Measurements from ENCODE around the gene ERMAP.
"Not testable (repeated sequence)": the region's sequence is repeated elsewhere in the genome, so short reads cannot be mapped to it uniquely, and the experiment has no call there.

Gene ERMAP

DNA sequence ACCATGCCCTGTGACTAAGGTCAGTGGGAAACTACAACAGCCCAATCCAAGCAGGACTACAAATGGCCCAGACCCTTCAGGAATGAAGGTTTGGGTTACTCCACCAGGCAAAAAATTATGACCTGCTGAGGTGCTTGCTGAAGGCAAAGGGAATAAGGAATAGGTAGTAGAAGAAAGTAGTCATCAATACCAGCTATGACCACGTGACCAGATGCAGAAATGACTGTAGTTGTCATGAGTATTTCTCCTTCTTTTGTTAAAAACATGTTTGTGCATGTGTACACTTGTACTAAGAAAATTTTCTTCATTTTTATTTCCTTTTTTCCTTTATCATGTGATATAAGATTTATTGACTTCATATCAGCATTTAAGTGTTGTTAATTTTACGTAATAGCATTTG is 52.3 kb downstream of the ERMAP start:
- DNase-seq: not testable (repeated sequence)

DNA sequence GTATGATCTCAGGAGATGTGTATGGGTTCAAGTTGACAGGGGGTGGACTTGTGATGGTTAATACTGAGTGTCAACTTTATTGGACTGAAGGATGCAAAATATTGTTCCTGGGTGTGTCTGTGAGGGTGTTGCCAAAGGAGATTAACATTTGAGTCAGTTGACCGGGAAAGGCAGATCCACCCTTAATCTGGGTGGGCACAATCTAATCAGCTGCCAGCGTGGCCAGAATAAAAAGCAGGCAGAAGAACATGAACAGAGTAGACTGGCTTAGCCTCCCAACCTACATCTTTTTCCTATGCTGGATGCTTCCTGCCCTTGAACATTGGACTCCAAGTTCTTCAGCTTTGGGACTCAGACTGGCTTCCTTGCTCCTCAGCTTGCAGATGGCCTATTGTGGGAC is 52.8 kb downstream of the ERMAP start:
- not testable (repeated sequence) for DNase-seq

DNA sequence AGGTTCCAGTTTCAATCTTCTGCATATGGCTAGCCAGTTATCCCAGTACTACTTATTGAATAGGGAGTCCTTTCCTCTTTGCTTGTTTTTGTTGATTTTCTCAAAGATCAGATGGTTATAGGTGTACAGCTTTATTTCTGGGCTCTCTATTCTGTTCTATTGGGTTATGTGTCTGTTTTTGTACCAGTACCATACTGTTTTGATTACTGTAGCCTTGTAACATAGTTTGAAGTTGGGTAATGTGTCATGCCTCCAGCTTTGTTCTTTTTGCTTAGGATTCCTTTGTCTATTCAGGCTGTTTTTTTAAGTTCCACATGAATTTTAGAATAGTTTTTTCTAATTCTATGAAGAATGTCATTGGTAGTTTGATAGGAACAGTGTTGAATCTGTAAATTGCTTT is 56.2 kb downstream of the ERMAP start:
- DNase-seq: not testable (repeated sequence)

DNA sequence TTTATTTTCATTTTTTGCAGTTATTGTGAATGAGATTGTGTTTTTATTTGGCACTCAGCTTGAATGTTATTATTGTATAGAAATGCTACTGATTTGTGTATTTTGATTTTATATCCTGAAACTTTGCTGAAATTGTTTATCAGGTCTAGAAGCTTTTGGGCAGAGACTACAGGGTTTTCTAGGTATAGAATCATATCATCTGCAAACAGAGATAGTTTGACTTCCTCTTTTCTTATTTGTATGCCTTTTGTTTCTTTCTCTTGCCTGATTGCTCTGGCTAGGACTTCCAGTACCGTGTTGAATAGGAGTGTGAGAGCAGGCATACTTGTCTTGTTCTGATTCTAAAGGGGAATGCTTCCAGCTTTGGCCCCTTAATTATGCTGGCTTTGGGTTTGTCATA is 56.7 kb downstream of the ERMAP start:
- no peak for DNase-seq

DNA sequence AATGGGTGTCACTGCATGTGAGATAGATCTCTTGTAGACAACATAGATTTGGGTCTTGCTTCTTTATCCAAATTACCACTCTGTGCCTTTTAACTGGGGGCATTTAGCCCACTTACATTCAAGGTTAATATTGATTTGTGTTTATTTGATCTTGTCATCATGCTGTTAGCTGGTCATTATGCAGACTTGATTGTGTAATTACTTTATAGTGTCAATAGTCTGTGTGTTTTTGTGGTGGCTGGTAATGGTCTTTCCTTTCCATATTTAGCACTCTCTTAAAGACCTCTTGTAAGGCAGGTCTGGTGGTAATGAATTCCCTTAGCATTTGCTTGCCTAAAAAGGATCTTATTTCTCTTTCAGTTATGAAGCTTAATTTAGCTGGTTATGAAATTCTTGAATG is 59.1 kb downstream of the ERMAP start:
- DNase-seq: no peak

DNA sequence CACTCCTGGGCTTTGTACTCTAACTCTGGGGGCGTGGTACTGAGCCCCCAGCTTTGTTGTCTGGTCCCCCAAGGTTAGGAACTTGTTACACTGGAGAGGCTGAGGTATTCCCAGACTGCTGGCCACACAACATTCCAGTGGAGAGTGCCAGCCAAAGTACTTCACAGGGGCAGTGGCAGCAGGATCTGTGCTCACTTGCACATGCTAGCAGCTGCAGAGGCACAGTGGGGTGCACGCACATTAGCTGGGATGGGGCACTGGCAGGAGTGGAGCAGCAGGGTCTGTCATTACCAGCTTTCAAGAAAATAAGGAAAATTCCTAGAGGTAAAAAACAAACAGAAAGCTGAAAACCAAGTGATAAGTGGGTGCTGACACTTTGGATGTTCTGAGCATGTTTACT is 60.5 kb downstream of the ERMAP start:
- no peak for DNase-seq

DNA sequence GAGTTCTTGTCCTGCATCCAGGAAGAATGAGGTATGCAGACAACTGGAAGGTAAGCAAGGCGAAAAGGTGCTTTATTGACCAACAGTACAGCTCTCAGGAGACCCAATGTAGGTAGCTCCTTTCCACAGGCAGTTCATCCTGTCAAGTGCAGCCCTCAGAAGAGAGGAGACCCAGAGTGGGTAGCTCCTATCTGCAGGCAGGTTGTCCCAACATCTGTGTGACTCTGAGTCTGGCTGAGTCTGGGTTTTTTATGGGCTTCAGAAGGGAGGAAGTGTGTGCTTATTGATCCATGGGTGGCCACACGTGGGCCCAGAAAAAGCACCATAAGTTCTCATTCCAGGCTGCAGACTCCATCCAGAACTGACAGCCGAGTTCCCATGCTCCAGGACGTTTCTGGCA is 63.5 kb downstream of the ERMAP start:
- no peak for DNase-seq

DNA sequence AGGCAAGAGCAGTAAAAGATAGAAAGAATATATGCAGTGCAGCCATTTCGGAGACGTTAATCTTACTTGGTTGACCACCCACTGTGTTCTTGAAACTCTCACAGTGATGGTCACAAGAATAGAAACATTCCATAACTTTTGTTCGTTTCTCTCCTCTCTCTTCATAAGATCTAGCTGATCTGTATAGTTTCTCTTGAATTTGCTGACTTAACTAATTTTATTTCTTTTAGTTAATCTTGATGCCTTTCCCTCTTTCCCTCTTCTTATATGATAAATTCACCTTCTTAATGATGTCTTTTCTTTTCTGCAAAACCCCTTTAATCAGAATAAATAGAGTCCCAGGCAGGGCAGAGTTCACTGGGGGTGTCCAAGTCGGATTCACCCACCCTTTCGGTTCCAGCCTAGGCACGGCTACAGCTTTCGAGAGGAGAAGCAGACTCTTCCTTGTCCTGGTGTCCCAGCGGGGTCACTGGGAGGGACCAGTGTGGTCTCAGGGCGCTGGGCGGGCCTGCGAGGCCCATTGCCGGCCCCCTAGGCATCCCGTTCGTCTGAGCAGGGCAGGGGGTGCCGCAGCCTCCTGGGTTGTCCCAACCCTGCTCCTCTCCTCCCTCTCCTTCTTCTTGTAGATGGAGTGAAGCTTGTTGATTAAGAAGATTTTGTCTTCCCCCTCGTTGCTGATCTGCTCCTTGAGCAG is 69.3 kb downstream of the ERMAP start:
- DNase-seq: no peak

DNA sequence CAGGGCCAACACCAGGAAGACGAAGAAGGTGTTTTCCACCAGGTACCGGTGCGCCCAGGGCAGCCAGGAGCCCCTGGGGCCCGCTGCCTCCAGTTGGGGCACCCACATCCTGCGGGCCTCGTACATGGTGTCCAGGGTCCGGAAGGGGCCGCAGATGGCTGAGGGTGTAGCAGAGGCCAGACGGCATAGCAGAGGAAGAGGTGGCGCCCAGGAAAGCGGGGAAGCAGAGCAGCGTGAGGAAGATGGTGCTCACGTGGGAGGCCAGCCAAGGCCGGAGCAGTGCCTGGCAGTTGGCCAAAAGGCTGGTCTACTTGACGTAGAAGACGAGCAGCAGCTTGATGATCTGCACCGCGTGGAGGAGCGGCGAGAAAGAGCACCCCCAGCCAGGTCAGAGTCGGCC is 69.9 kb downstream of the ERMAP start:
- DNase-seq: peak in 1 of 58 donors; percentile 20

DNA sequence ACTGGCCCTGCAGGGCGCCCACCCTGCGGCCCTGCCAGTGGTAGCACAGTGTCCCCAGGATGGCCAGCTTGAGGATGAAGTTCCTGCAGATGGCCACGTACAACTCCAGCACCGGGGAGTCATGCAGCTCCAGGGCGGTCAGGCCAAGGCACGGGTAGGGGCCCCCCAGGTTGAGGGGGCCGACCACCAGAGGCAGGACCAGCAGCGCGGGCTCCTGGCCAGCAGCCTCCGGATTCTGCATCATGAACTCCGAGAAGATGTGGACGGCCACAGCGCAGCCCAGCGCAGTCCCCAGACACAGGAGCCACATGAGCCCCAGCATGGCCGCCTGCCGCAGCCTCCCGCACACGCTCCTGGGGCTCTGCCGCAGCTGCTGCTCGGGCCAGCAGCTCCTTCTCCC is 70.4 kb downstream of the ERMAP start:
- no peak for DNase-seq

DNA sequence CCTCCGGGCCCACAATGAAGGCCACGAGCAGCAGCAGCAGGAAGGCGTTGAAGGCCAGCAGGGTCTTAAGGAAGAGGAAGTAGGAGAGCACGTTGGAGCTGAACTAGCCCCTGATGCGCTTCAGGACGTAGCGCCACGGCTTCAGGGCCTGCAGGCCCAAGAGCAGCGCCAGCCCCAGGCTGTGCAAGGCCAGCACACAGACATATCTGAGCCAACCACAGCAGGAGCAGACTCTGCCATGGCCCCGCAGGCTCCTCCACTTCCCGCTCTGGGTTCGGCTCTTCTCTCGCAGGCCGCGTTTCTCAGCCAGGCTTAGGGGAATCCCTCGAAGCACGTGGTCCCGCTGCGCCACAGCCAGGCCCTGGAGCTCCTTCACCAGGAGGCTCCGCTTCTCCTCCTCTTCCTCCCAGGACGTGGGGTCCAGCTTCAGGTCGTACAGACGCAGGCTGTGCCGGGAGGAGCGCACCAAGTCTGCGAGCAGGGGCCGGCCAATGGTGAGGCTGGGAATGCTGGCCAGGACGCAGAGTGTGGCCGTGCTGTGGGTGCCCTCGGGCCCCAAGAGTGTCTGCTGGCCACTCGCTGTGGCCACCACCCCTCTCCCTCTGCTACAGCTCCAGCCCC is 71.2 kb downstream of the ERMAP start:
- DNase-seq: no peak

DNA sequence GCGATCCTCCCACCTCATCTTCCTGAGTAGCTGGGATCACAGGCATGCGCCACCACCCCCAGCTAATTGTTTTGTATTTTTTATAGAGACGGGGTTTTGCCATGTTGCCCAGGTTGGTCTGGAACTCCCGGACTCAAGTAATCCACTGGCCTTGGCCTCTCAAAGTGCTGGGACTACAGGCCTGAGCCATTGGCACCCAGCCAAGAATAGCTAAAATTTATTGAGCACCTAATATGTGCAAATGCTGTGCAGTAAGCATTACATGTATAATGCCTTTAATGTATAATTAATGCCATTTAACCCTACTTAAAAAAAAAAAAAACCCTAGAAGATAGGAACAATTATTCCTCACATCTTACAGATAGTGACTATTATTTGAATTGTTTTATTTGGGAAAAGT is 72.3 kb downstream of the ERMAP start:
- no peak for DNase-seq

DNA sequence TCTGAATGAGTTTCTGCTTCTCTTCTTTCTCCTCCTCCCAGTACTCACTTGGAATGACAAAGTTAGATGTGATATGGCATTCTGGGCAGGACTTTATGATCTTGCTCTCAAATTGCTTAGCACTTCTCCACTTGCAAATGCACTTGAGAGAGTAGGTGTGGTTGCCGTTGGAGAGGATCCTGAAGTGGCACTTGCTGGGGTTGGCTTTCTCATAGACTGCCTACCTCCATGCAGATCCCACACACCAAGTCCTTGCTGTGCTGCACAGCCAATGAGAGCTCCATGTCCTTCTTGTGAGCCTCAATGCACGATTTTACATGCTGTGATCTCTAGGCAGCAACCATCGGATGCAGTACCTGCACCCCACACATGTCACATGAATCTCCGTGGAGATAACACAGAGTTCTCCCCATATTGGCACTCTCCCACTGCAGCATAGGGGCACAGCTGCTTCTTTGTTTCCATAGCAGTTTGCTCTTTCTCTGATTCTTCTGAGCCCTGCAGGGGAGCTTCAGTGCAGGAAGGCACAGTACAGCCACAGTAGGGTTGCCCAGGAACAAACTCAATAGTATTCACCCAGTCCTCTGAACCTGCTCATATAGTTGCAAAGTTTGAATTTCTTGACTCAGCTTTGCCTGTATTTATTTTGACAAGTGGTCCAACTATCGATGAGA is 74.7 kb downstream of the ERMAP start:
- DNase-seq: peak in 14 of 58 donors; percentile 2 to 50 (median 16)
